Activated naive CD4-positive, alpha-beta T cell treated with anti-CD3 and anti-CD28 coated beads, Interleukin-2, amount 10 ng/mL, durations not matched to agents 7 days and 5 days (primary cell): ENCODE results near the gene AOC3.
A peak's percentile ranks its signal among the peaks of the same experiment; 100 is the strongest.

Experiments used
- CTCF ChIA-PET: fragments of 350-600 bp; sonication (Branson Sonifier 250); formaldehyde crosslinking; loops from one replicate; lab custom pipeline; 2021; ENCODE audit warnings: antibody characterized with exemption; lab: Charles Lee
- DNase-seq: peaks from one replicate; pipeline ENCODE4 v3.0.0-alpha.2; 2020
- H3K27ac Mint-ChIP-seq: one replicate; pipeline ENCODE4 v1.8.0; 2021; ENCODE audit warnings: mild to moderate bottlenecking, moderate library complexity, mixed read lengths
- H3K27me3 Mint-ChIP-seq: one replicate; pipeline ENCODE4 v1.8.0; 2021; ENCODE audit warnings: mild to moderate bottlenecking, mixed read lengths
- H3K36me3 Mint-ChIP-seq: one replicate; pipeline ENCODE4 v1.8.0; 2021; ENCODE audit warnings: mixed read lengths
- H3K4me1 Mint-ChIP-seq: one replicate; pipeline ENCODE4 v1.8.0; 2021; ENCODE audit warnings: mixed read lengths
- H3K4me3 Mint-ChIP-seq: one replicate; pipeline ENCODE4 v1.8.0; 2021; ENCODE audit warnings: mild to moderate bottlenecking, moderate library complexity, mixed read lengths
- H3K9me3 Mint-ChIP-seq: one replicate; pipeline ENCODE4 v1.8.0; 2021; ENCODE audit warnings: mixed read lengths

Gene AOC3

GRCh38 chr17:42832213-42832933 lies 18.6 kb upstream of the AOC3 start:
- Mint-ChIP-seq H3K27me3 (peaks cover 4% of the 10 kb centered on the region), H3K4me1 (peaks cover 28% of the 10 kb centered on the region), H3K4me3 (peak overlapping the region; percentile 91), H3K36me3 (peaks cover 17% of the 10 kb centered on the region), H3K27ac (peak overlapping the region; percentile 98), H3K9me3 (no peaks in the 10 kb centered on the region)
- CTCF ChIA-PET: interaction anchor here (5.6 kb wide), 1 partner anchor 9 kb away, joined by 24 read pairs; the partner anchor contains the start of gene BECN1
- no peak for DNase-seq

GRCh38 chr17:42832934-42833766 lies 17.8 kb upstream of the AOC3 start, which contains the start of gene PSME3:
TSS of gene PSME3 (plus strand) at chr17:42833397. CDS start at chr17:42833632, 235 bp downstream.
- H3K27ac Mint-ChIP-seq: peak within 1 kb of the TSS; percentile 98
- peaks cover 23% of the 10 kb centered on the region for H3K36me3 Mint-ChIP-seq
- no peaks in the 10 kb centered on the region for H3K9me3 Mint-ChIP-seq
- H3K4me3 Mint-ChIP-seq: peak within 1 kb of the TSS; percentile 91
- peak; percentile 94 for DNase-seq
- H3K27me3 Mint-ChIP-seq: peaks cover 4% of the 10 kb centered on the region
- CTCF ChIA-PET: interaction anchor here (0.6 to 5.6 kb wide), 5 partner anchors 10 to 1285 kb away, joined by 3 to 24 read pairs (median 3); partner anchors contain the start of genes BECN1, PSMC3IP and RPL27
- H3K4me1 Mint-ChIP-seq: peaks cover 28% of the 10 kb centered on the region

- CTCF ChIA-PET: interaction anchor here (0.6 to 5.6 kb wide), 7 partner anchors 10 to 1285 kb away, joined by 3 to 24 read pairs (median 3); partner anchors contain the start of genes BECN1, PSMC3IP and RPL27
- peaks cover 4% of the 10 kb centered on the region for H3K27me3 Mint-ChIP-seq
- H3K4me1 Mint-ChIP-seq: peaks cover 28% of the 10 kb centered on the region
- H3K9me3 Mint-ChIP-seq: no peaks in the 10 kb centered on the region
- peak overlapping the region; percentile 98 for H3K27ac Mint-ChIP-seq
- H3K4me3 Mint-ChIP-seq: peak overlapping the region; percentile 91
- H3K36me3 Mint-ChIP-seq: peaks cover 29% of the 10 kb centered on the region
- no peak for DNase-seq
These were observed 17.1 kb upstream of the AOC3 start for GRCh38 chr17:42833767-42834422.

DNA sequence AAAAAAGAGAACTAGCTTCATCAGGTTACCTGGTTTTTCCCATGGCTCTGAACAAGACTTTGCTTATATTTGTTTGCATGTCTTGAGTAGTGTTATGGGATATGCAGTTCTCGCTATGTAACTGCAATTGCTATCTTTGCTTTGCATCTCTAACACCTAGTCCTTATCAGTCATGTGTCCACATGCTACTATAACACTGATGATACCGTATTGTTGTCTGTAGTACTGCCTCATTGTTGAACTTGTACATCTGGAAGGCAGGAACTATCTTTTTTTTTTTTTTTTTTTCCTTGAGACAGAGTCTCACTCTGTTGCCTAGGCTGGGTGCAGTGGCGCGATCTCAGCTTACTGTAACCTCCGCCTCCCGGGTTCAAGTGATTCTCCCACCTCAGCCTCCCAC lies 15.3 kb upstream of the AOC3 start:
- Mint-ChIP-seq H3K9me3 (no peaks in the 10 kb centered on the region), H3K27ac (no peak overlapping the region), H3K27me3 (peaks cover 4% of the 10 kb centered on the region), H3K4me3 (no peak overlapping the region), H3K4me1 (peaks cover 28% of the 10 kb centered on the region), H3K36me3 (peaks cover 42% of the 10 kb centered on the region)
- CTCF ChIA-PET: interaction anchor here (0.7 to 5.6 kb wide), 3 partner anchors 12 to 1356 kb away, joined by 3 to 24 read pairs (median 3); partner anchors contain the start of gene BECN1
- DNase-seq: no peak

GRCh38 chr17:42841975-42842685 lies 8.9 kb upstream of the AOC3 start:
- Mint-ChIP-seq H3K9me3 (no peaks in the 10 kb centered on the region), H3K4me3 (no peak overlapping the region), H3K4me1 (peaks cover 2% of the 10 kb centered on the region), H3K27ac (no peak overlapping the region), H3K36me3 (peaks cover 62% of the 10 kb centered on the region), H3K27me3 (no peaks in the 10 kb centered on the region)
- DNase-seq: no peak
- CTCF ChIA-PET: interaction anchor here (0.7 to 1.3 kb wide), 4 partner anchors 88 to 327 kb away, joined by 3 to 5 read pairs (median 3); no protein-coding TSS in a partner anchor

- Mint-ChIP-seq H3K4me3 (no peak overlapping the region), H3K9me3 (no peaks in the 10 kb centered on the region), H3K27me3 (no peaks in the 10 kb centered on the region), H3K4me1 (peaks cover 2% of the 10 kb centered on the region), H3K27ac (no peak overlapping the region), H3K36me3 (peaks cover 52% of the 10 kb centered on the region)
- DNase-seq: no peak
- CTCF ChIA-PET: interaction anchor here (0.9 to 1.7 kb wide), 7 partner anchors 9 to 265 kb away, joined by 3 to 5 read pairs (median 3); partner anchors contain the start of genes BECN1 and RPL27
These were observed 7.6 kb upstream of the AOC3 start for GRCh38 chr17:42843358-42843934.

- Mint-ChIP-seq H3K9me3 (no peaks in the 10 kb centered on the region), H3K27me3 (no peaks in the 10 kb centered on the region), H3K27ac (no peak within 1 kb of the TSS), H3K4me3 (no peak within 1 kb of the TSS), H3K36me3 (peaks cover 44% of the 10 kb centered on the region), H3K4me1 (peaks cover 2% of the 10 kb centered on the region)
- no peak for DNase-seq
- CTCF ChIA-PET: interaction anchor here (0.9 to 1.7 kb wide), 2 partner anchors 10 to 20 kb away, joined by 3 to 4 read pairs; partner anchors contain the start of gene BECN1
These were observed 6.7 kb upstream of the AOC3 start, which contains the start of gene AOC2 for GRCh38 chr17:42844271-42844670. TSS of gene AOC2 (plus strand) at chr17:42844580. CDS start at chr17:42844627, 47 bp downstream.

GRCh38 chr17:42844761-42845555 lies 6.0 kb upstream of the AOC3 start:
- CTCF ChIA-PET: interaction anchor here (1.1 to 1.4 kb wide), 2 partner anchors 84 to 153 kb away, joined by 3 to 4 read pairs; partner anchors contain the start of gene RPL27
- H3K9me3 Mint-ChIP-seq: no peaks in the 10 kb centered on the region
- H3K36me3 Mint-ChIP-seq: peaks cover 40% of the 10 kb centered on the region
- H3K27me3 Mint-ChIP-seq: no peaks in the 10 kb centered on the region
- no peak overlapping the region for H3K4me3 Mint-ChIP-seq
- no peak for DNase-seq
- peaks cover 2% of the 10 kb centered on the region for H3K4me1 Mint-ChIP-seq
- H3K27ac Mint-ChIP-seq: no peak overlapping the region

DNA sequence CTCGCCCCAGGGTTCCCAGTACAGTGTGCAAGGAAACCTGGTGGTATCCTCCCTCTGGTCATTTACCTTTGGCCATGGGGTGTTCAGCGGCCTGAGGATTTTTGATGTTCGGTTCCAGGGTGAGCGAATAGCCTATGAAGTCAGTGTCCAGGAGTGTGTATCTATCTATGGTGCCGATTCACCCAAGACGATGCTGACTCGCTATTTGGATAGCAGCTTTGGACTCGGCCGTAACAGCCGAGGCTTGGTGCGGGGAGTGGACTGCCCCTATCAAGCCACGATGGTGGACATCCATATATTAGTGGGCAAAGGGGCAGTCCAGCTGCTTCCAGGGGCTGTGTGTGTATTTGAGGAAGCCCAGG lies 5.5 kb upstream of the AOC3 start:
- Mint-ChIP-seq H3K36me3 (peaks cover 36% of the 10 kb centered on the region), H3K4me3 (no peak overlapping the region), H3K27ac (no peak overlapping the region), H3K27me3 (no peaks in the 10 kb centered on the region), H3K4me1 (peaks cover 2% of the 10 kb centered on the region), H3K9me3 (no peaks in the 10 kb centered on the region)
- CTCF ChIA-PET: interaction anchor here (1.1 to 1.4 kb wide), 2 partner anchors 83 to 152 kb away, joined by 3 to 4 read pairs; partner anchors contain the start of gene RPL27
- no peak for DNase-seq

DNA sequence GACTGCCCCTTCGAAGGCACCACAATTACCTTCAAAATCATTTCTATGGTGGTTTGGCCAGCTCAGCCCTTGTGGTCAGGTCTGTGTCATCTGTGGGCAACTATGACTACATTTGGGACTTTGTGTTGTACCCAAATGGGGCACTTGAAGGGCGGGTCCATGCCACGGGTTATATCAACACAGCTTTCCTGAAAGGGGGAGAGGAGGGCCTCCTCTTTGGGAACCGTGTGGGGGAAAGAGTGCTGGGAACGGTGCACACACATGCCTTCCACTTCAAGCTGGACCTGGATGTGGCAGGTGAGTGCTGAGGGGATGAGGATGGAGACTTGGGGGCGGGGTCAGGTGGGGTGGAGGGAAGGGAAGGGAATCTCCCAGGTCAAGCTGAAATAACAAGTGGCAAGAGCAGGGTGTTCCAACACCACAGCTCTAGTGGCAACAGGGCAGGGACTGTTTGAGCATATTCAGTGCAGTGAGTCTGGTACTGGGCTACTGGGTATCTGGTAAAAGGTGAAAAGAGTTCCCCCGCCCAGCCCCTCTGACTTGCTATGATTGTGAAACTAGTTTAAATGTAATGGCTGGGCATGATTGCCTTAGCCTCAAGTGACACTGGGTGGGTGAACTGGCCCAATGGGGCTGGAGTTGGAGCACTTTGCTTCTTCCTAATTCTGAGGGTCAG lies 4.9 kb upstream of the AOC3 start:
- CTCF ChIA-PET: interaction anchor here (1.1 to 1.4 kb wide), 2 partner anchors 83 to 152 kb away, joined by 3 to 4 read pairs; partner anchors contain the start of gene RPL27
- H3K4me1 Mint-ChIP-seq: peaks cover 2% of the 10 kb centered on the region
- no peak overlapping the region for H3K4me3 Mint-ChIP-seq
- DNase-seq: no peak
- no peaks in the 10 kb centered on the region for H3K9me3 Mint-ChIP-seq
- H3K36me3 Mint-ChIP-seq: peaks cover 34% of the 10 kb centered on the region
- no peak overlapping the region for H3K27ac Mint-ChIP-seq
- no peaks in the 10 kb centered on the region for H3K27me3 Mint-ChIP-seq

- H3K9me3 Mint-ChIP-seq: no peaks in the 10 kb centered on the region
- no peaks in the 10 kb centered on the region for H3K27me3 Mint-ChIP-seq
- no peak overlapping the region for H3K27ac Mint-ChIP-seq
- DNase-seq: no peak
- peaks cover 29% of the 10 kb centered on the region for H3K36me3 Mint-ChIP-seq
- H3K4me1 Mint-ChIP-seq: peaks cover 2% of the 10 kb centered on the region
- CTCF ChIA-PET: no interaction called here
- H3K4me3 Mint-ChIP-seq: no peak overlapping the region
These were observed 4.3 kb upstream of the AOC3 start for GRCh38 chr17:42846594-42847280.
